HL-60 (cell line): ENCODE results near the gene PPIG.

Source experiments
- POLR2AphosphoS5 ChIP-seq: IDR thresholded peaks from 2 replicates; pipeline ENCODE4 v1.6.1; 2012; ENCODE audit warnings: low read depth
- TF ChIP-seq, protein P1 (sequence below): IDR thresholded peaks from 2 replicates; pipeline ENCODE4 v1.6.1; 2012; ENCODE audit warnings: low read depth; ENCODE audit not compliant: insufficient replicate concordance
- TF ChIP-seq, protein P2 (sequence below): IDR thresholded peaks from one replicate; pipeline ENCODE4 v1.5.1; 2011; ENCODE audit warnings: low read length, control low read depth, inconsistent platforms; ENCODE audit not compliant: insufficient read depth

DNA sequence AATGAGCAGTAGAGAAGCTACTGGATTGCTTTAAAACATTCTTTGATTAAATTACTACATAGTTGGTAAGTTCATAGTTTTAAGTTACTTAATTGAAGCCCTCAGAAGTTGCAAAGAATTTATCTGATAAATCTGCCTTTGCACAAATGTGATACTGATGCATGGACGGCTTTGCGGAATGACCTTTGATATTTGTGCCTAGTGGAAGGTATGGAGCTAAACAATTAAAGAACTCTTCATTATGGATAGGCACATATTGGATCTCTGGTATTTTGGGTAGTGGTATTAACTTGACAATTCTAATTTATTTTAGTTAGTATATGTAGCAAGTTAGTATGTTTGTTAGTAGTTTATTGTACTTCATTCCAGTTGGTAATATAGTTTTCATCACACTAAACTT, 56.0 kb downstream of the PPIG start:
- TF ChIP-seq, protein P1, sequence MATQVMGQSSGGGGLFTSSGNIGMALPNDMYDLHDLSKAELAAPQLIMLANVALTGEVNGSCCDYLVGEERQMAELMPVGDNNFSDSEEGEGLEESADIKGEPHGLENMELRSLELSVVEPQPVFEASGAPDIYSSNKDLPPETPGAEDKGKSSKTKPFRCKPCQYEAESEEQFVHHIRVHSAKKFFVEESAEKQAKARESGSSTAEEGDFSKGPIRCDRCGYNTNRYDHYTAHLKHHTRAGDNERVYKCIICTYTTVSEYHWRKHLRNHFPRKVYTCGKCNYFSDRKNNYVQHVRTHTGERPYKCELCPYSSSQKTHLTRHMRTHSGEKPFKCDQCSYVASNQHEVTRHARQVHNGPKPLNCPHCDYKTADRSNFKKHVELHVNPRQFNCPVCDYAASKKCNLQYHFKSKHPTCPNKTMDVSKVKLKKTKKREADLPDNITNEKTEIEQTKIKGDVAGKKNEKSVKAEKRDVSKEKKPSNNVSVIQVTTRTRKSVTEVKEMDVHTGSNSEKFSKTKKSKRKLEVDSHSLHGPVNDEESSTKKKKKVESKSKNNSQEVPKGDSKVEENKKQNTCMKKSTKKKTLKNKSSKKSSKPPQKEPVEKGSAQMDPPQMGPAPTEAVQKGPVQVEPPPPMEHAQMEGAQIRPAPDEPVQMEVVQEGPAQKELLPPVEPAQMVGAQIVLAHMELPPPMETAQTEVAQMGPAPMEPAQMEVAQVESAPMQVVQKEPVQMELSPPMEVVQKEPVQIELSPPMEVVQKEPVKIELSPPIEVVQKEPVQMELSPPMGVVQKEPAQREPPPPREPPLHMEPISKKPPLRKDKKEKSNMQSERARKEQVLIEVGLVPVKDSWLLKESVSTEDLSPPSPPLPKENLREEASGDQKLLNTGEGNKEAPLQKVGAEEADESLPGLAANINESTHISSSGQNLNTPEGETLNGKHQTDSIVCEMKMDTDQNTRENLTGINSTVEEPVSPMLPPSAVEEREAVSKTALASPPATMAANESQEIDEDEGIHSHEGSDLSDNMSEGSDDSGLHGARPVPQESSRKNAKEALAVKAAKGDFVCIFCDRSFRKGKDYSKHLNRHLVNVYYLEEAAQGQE = no peak
- TF ChIP-seq POLR2AphosphoS5 = no peak
- TF ChIP-seq, protein P2, sequence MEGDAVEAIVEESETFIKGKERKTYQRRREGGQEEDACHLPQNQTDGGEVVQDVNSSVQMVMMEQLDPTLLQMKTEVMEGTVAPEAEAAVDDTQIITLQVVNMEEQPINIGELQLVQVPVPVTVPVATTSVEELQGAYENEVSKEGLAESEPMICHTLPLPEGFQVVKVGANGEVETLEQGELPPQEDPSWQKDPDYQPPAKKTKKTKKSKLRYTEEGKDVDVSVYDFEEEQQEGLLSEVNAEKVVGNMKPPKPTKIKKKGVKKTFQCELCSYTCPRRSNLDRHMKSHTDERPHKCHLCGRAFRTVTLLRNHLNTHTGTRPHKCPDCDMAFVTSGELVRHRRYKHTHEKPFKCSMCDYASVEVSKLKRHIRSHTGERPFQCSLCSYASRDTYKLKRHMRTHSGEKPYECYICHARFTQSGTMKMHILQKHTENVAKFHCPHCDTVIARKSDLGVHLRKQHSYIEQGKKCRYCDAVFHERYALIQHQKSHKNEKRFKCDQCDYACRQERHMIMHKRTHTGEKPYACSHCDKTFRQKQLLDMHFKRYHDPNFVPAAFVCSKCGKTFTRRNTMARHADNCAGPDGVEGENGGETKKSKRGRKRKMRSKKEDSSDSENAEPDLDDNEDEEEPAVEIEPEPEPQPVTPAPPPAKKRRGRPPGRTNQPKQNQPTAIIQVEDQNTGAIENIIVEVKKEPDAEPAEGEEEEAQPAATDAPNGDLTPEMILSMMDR = no peak
